ENCODE data around the gene FHOD1. TPM values are rescaled to one million over a fixed set of nuclear protein-coding genes. Genes with fewer than 3 reads are reported as not detected.

The FHOD1 gene
- polyA plus RNA-seq, 1 donor = 24.6 TPM

DNA sequence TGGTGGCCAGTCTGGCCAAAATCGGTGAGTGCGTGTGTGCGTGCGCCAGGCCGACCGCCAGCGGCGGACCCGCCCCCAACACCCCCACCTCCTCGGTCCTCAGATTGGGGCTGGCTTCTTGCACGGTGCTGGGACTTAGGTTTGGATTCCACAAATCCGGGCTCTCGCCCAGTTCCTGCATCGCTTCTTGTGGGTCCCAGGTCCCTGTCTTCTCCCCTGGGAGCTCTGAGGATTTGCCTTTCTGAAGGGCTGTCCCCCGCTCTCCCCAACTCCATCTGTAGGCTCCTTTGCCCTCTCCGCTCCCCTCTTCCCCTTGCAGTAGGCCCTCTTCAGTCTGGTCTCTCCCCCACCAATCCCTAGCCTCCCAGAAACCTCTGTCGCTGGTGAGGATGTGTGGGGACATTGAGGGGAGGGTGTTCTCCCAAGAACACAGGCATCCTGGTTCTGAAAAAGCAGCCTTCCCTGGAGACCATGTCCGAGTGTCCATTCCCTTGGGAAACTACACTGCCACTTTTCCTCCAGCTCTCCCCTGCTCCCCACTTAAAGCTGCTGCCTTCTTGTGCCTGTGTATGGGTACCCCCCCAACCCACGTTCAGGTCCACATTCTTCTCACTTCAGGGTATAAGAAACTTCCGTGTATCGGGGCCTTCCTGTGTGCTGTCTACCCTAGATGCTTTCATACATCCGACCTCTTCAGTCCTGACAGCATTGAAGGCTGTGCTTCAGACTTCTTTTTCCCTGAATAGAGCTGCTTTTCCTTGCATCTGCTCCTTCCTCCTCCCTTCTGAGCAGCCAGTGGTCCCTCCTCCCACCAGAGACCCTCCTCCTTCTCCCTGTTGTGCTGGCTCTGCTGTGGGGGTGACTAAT lies 2.1 kb upstream of the FHOD1 start:
- DNase-seq (ENCODE audit: low read depth) = no peak

GRCh38 chr16:67248401-67249177 lies 1.3 kb upstream of the FHOD1 start, which contains the start of gene SLC9A5:
Gene SLC9A5 (plus strand): TSS chr16:67248979. CDS start chr16:67249015, 36 bp downstream.
- no peak for DNase-seq (ENCODE audit: low read depth)

DNA sequence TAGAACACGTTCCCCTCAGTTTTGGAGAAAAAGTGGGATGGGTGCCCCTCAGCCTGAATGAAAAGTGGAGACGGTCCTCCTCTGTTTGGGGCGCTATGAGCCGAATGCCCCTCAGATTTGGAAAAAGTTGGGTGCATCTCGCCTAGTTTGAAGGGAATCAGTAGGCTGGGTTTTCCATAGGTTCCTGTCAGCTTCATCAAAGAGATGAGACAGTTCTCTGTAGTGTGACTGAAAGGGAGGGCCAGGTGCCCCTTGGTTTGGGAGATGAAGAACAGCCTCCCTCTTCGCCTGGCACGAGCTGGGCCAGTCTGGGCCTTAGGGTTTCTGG lies 756 bp upstream of the FHOD1 start:
- DNase-seq (ENCODE audit: low read depth) = no peak

DNA sequence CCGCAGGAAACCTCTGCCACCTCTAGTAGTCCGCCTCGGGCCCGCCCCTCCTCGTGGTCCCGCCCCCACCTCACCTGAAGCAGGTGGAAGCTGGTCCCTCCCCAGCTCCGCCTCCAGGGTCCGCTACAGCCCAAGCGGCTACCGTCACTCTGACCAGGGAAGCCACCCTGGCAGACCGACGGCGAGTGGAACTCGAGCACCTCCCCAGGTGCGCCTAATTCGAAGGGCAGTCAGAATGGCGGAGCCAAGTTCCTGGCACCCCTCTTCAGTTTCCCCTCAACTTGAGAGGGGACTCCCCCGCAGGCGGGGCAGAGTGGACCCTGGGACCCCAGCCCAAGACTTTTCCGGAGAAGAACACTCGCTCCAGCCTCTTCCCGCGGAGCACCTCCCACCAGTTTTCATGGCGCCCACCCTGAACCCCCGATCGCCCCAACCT lies 507 bp downstream of the FHOD1 start:
- DNase-seq (ENCODE audit: low read depth) = no peak

DNA sequence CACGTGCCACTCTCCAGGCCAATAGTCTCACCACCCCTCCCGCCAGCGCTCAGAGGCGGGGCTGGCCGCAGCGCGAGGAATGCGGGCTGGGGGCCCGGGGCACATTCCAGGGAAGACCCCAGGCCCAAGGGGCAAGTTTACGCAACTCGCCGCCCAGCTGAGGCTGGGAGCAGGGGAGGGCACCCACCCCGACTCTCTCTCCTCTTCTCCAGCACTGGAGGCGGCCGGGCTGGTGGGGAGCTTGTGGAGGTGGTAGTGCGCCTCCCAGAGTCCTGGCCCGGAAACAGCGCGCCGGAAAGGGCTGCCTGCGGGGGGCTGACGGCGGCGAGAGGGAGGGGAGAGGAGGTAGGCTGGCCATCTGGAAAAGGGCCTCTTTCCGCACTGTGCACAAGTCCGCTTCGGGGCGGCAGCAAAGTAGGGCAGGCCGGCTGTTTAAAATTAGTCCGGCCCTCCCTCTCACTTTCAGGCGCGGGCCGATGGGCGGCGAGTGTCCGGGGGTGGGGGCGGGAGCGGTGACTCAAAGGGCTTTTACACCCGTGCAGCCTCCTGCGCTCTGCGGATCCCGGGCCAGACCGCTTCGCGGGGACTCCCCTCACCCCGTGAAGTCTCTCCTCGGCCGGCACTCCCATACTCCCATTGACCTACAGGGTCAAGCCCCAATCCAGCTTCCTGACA lies 1.1 kb downstream of the FHOD1 start:
- no peak for DNase-seq (ENCODE audit: low read depth)

DNA sequence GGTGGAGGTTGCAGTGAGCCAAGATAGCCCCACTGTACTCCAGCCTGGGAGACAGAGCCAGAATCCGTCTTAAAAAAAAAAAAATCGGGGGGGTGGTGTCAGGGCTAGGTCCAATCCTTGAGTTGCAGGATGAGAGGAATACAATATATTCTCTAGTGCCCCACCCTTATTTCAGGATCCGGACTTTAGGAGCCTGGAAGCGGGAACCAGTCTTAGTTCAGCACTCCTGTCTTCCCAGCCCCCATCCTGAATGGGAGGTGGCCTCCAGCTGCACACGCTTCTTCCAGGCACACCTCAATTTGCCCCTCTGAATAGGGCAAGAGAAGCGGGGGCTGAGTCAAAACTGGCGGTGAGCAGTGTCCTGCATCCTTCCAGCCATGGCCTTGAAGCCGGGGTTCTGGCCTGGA lies 1.6 kb downstream of the FHOD1 start:
- DNase-seq (ENCODE audit: low read depth) = no peak

GRCh38 chr16:67245186-67245585 lies 2.1 kb downstream of the FHOD1 start:
- no peak for DNase-seq (ENCODE audit: low read depth)

- DNase-seq (ENCODE audit: low read depth) = no peak
Observed at GRCh38 chr16:67244387-67245185, 2.7 kb downstream of the FHOD1 start.

DNA sequence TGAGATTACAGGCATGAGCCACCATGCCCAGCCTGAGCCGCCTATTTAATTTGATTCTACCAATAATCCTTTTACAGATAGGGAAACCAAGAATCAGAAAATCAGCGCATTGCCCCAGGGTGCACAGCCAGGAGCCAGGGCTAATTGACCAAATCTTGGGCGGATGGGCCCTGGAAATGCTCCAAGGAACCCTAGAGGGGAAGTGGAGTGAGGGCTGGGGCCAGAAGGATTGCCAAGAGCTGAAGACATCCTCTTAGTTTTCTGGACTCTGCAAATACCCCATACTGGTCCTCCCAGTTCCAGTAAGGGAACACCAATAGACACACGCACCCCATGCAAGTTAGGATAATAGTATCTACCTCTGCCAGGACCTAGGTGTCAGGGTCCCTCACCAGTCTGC lies 3.8 kb downstream of the FHOD1 start:
- no peak for DNase-seq (ENCODE audit: low read depth)

GRCh38 chr16:67242138-67242730 lies 5.0 kb downstream of the FHOD1 start:
- DNase-seq (ENCODE audit: low read depth) = no peak

- no peak for DNase-seq (ENCODE audit: low read depth)
Observed at GRCh38 chr16:67241008-67241900, 6.0 kb downstream of the FHOD1 start.

- no peak for DNase-seq (ENCODE audit: low read depth)
Observed at GRCh38 chr16:67240506-67240905, 6.8 kb downstream of the FHOD1 start.

GRCh38 chr16:67238806-67239470 lies 8.3 kb downstream of the FHOD1 start:
- DNase-seq (ENCODE audit: low read depth) = no peak

GRCh38 chr16:67238278-67238575 lies 9.1 kb downstream of the FHOD1 start:
- DNase-seq (ENCODE audit: low read depth) = no peak

- DNase-seq (ENCODE audit: low read depth) = no peak
Observed at GRCh38 chr16:67237396-67238277, 9.6 kb downstream of the FHOD1 start.

- no peak for DNase-seq (ENCODE audit: low read depth)
Observed at GRCh38 chr16:67236563-67237395, 10.5 kb downstream of the FHOD1 start.

GRCh38 chr16:67235816-67236562 lies 11.3 kb downstream of the FHOD1 start:
- no peak for DNase-seq (ENCODE audit: low read depth)
